ENCODE measurements around the gene STX5.
"Not testable (repeated sequence)": the region's sequence is repeated elsewhere in the genome, so short reads cannot be mapped to it uniquely, and the experiment has no call there.

Gene STX5

GRCh38 chr11:62830904-62831519, 839 bp downstream of the STX5 start:
- DNase-seq (ENCODE audit: low read depth, low spot score) = no peak

GRCh38 chr11:62828130-62828529, 3.7 kb downstream of the STX5 start:
- not testable (repeated sequence) for DNase-seq (ENCODE audit: low read depth, low spot score)

GRCh38 chr11:62823677-62824076, 8.2 kb downstream of the STX5 start:
- no peak for DNase-seq (ENCODE audit: low read depth, low spot score)

GRCh38 chr11:62817129-62817528, 14.7 kb downstream of the STX5 start:
- no peak for DNase-seq (ENCODE audit: low read depth, low spot score)

GRCh38 chr11:62816557-62816956, 15.3 kb downstream of the STX5 start:
- no peak for DNase-seq (ENCODE audit: low read depth, low spot score)

- no peak for DNase-seq (ENCODE audit: low read depth, low spot score)
Observed at GRCh38 chr11:62811659-62812058, 20.2 kb downstream of the STX5 start.

- no peak for DNase-seq (ENCODE audit: low read depth, low spot score)
Observed at GRCh38 chr11:62810748-62811147, 21.1 kb downstream of the STX5 start.

- DNase-seq (ENCODE audit: low read depth, low spot score) = no peak
Observed at GRCh38 chr11:62806611-62807121, 25.2 kb downstream of the STX5 start.

- DNase-seq (ENCODE audit: low read depth, low spot score) = no peak
Observed at GRCh38 chr11:62805961-62806441, 25.9 kb downstream of the STX5 start.

- DNase-seq (ENCODE audit: low read depth, low spot score) = no peak
Observed at GRCh38 chr11:62805076-62805892, 26.6 kb downstream of the STX5 start, which contains the start of gene NXF1. Gene NXF1 (minus strand): TSS chr11:62805440. CDS start chr11:62805356, 84 bp downstream.

- no peak for DNase-seq (ENCODE audit: low read depth, low spot score)
Observed at GRCh38 chr11:62804310-62805075, 27.4 kb downstream of the STX5 start.

GRCh38 chr11:62801071-62801470, 30.8 kb downstream of the STX5 start:
- no peak for DNase-seq (ENCODE audit: low read depth, low spot score)

- no peak for DNase-seq (ENCODE audit: low read depth, low spot score)
Observed at GRCh38 chr11:62799486-62799885, 32.4 kb downstream of the STX5 start.

GRCh38 chr11:62796281-62796680, 35.6 kb downstream of the STX5 start:
- DNase-seq (ENCODE audit: low read depth, low spot score) = no peak

GRCh38 chr11:62794201-62794775, 37.6 kb downstream of the STX5 start:
- no peak for DNase-seq (ENCODE audit: low read depth, low spot score)

GRCh38 chr11:62792202-62792575, 39.7 kb downstream of the STX5 start:
- DNase-seq (ENCODE audit: low read depth, low spot score) = no peak

GRCh38 chr11:62791501-62792201, 40.2 kb downstream of the STX5 start, which contains the start of gene TMEM223:
Gene TMEM223 (minus strand): TSS chr11:62792006. CDS start chr11:62791994, 12 bp downstream.
- DNase-seq (ENCODE audit: low read depth, low spot score) = no peak

GRCh38 chr11:62789576-62789975, 42.3 kb downstream of the STX5 start:
- DNase-seq (ENCODE audit: low read depth, low spot score) = no peak

- no peak for DNase-seq (ENCODE audit: low read depth, low spot score)
Observed at GRCh38 chr11:62788991-62789390, 42.9 kb downstream of the STX5 start.

GRCh38 chr11:62787005-62787759, 44.7 kb downstream of the STX5 start, which contains the start of gene TMEM179B:
Gene TMEM179B (plus strand): TSS chr11:62787402. CDS start chr11:62787432, 30 bp downstream.
- no peak for DNase-seq (ENCODE audit: low read depth, low spot score)

Measured in iPS DF 19.7 (cell line).